Choroid plexus epithelial cell (primary cell): Measurements from ENCODE around the gene ECI1.

Experiments
- DNase-seq: peaks from one replicate; pipeline ENCODE4 v3.0.0-alpha.2; 2010; ENCODE audit warnings: low read depth
- H3K4me3 ChIP-seq: 2 replicates; pipeline ENCODE4 v1.5.1; 2011; ENCODE audit warnings: low read depth, mild to moderate bottlenecking, control low read depth, low read length, moderate library complexity
- CTCF ChIP-seq: conservative IDR thresholded peaks from 2 replicates; pipeline ENCODE4 v1.5.1; 2011; ENCODE audit warnings: low read depth, mild to moderate bottlenecking, control low read depth, inconsistent platforms, low read length, moderate library complexity

Gene ECI1

GRCh38 chr16:2235234-2235651 lies 16.1 kb downstream of the ECI1 start:
- no peak for DNase-seq
- H3K4me3 ChIP-seq, result no peak overlapping the region
- no peak for TF ChIP-seq CTCF

- no peak for DNase-seq
- no peak for TF ChIP-seq CTCF
- H3K4me3 ChIP-seq, result no peak overlapping the region
Measured at GRCh38 chr16:2234813-2235170, 16.6 kb downstream of the ECI1 start.

- TF ChIP-seq CTCF, result no peak
- H3K4me3 ChIP-seq, result no peak overlapping the region
- DNase-seq, result no peak
Measured at GRCh38 chr16:2233872-2234812, 17.2 kb downstream of the ECI1 start.

GRCh38 chr16:2233046-2233775 lies 18.2 kb downstream of the ECI1 start:
- TF ChIP-seq CTCF, result no peak
- no peak overlapping the region for H3K4me3 ChIP-seq

GRCh38 chr16:2232094-2232990 lies 19.0 kb downstream of the ECI1 start:
- no peak overlapping the region for H3K4me3 ChIP-seq
- no peak for DNase-seq
- no peak for TF ChIP-seq CTCF

More at GRCh38 chr16:2233046-2233775, 18.2 kb downstream of the ECI1 start:
- no peak for DNase-seq

DNA sequence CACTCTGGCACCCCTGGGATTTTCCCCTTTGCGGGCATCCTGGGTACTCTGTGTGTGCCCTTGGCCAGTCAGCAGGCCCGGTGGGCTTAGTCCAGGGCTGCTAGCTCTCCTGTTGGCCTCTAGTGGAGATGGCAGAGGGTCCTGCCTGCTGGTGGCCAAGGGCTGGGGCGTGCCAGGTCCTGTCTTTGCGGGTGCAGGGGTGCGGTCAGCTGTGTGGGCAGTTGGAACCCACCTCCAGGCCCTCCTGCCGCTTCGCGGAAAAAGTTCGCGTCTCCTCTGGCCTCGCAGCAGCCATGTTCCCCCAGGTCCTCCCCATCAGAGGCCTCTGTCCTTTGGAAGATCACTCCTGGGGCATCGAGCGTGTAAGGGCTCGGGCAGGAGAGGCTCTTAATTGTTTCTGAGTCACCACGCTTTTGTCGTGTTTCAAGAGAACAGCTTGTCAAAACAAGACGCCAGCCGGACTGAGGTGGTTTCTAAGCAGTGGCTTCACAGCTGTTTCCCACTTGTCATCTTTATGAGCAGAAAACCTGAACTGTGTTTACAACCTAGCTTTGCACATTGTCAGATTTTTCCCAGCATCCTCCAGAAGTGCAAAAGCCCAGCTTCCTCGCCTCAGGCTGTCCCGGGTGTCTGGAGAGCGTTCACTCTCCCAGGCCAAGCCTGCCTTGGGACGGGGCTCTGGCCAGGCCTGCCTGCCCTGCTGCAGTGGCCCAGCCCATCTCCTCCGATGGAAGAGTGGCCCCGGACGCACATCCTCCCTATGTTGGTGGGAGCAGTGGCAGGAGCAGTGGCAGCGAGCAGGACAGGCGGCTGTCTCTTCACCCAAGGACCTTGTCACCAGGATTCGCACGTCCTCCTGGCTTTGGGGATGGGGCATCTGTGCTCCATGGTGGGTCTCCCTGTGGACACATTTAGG lies 20.1 kb downstream of the ECI1 start:
- H3K4me3 ChIP-seq, result no peak overlapping the region
- no peak for DNase-seq
- no peak for TF ChIP-seq CTCF
